HepG2 (cell line): ENCODE data around the gene AFF1. TPM values are rescaled to one million over a fixed set of nuclear protein-coding genes. Genes with fewer than 3 reads are reported as not detected.

Experiments
- E2F1 ChIP-seq: sonication (generic); formaldehyde crosslinking; IDR thresholded peaks from 2 replicates; pipeline ENCODE4 v1.5.0; 2020; ENCODE audit warnings: missing genetic modification reagents
- MBNL3 ChIP-seq: fragments of 250-450 bp; sonication (Bioruptor Pico); conservative IDR thresholded peaks from 2 replicates; pipeline ENCODE4 v1.8.0; 2022; ENCODE audit warnings: mild to moderate bottlenecking, inconsistent platforms
- NFIC ChIP-seq: IDR thresholded peaks from 2 replicates; pipeline ENCODE4 v1.6.1; 2012; ENCODE audit warnings: mild to moderate bottlenecking, low read length, inconsistent platforms
- STAG1 ChIP-seq: sonication (generic); formaldehyde crosslinking; IDR thresholded peaks from 2 replicates; pipeline ENCODE4 v1.4.0; 2020; ENCODE audit warnings: missing genetic modification reagents
- STAT6 ChIP-seq: sonication (generic); formaldehyde crosslinking; IDR thresholded peaks from 2 replicates; pipeline ENCODE4 v1.4.0; 2020; ENCODE audit warnings: missing genetic modification reagents, mild to moderate bottlenecking, borderline replicate concordance
- ZBTB43 ChIP-seq: sonication (generic); formaldehyde crosslinking; conservative IDR thresholded peaks from 2 replicates; pipeline ENCODE4 v1.4.0; 2020; ENCODE audit warnings: missing genetic modification reagents
- ZNF589 ChIP-seq: sonication (generic); formaldehyde crosslinking; conservative IDR thresholded peaks from 2 replicates; pipeline ENCODE4 v1.8.0; 2022; ENCODE audit warnings: mild to moderate bottlenecking, moderate library complexity, missing genetic modification reagents
- polyA plus RNA-seq, 8 experiments: library from polyadenylated mRNA; depleted of rRNA in 3 of 8; stranded (reverse) in 7 of 8; unstranded in 1 of 8; fragments of >200 nt; fragmentation: Illumina TruSeq in 4 of 8; extraction: Trizol in 4 of 8; gene quantifications; 2 replicates each; pipeline versions ENCODE4 v1.2.1 to v1.2.3, GENCODE V29; 2011 to 2016; ENCODE audit warnings: low read depth in 4 of 8, missing spikeins in 1 of 8, mixed read lengths in 1 of 8; ENCODE audit not compliant: insufficient read depth in 1 of 8
- total RNA-seq, 5 experiments: library from RNA; depleted of rRNA; stranded (reverse); fragments of >200 nt; fragmentation: Illumina TruSeq; extraction: Trizol; gene quantifications; 2 replicates each; pipeline ENCODE4 v1.2.3, GENCODE V29; 2016; ENCODE audit warnings: low read depth in 1 of 5

The AFF1 gene
- total and polyA plus RNA-seq, 2 of the 13 experiments (the other 11 are each of a cell fraction or from before 2014, with no cell fraction given), result 15.5 to 15.9 TPM

GRCh38 chr4:87005690-87006425, 71.0 kb downstream of the AFF1 start (continued):
- TF ChIP-seq STAT6 (CRISPR knock-in tag), result no peak
- TF ChIP-seq MBNL3 (CRISPR knock-in tag), result no peak
- TF ChIP-seq ZBTB43 (CRISPR knock-in tag), result peak; percentile 74; the same call in 1 of the 2 replicates
- no peak for TF ChIP-seq E2F1 (CRISPR knock-in tag)
- no peak for TF ChIP-seq ZNF589 (CRISPR knock-in tag)
- no peak for TF ChIP-seq STAG1 (CRISPR knock-in tag)
- TF ChIP-seq NFIC, result 0 out of 2 replicates have a peak, but pooled peaks have one; percentile 4
